PC-9 (cell line): Measurements from ENCODE around the gene F7.

Source experiments
- EZH2 ChIP-seq: fragments of 200-600 bp; sonication (generic); IDR thresholded peaks from 2 replicates; pipeline ENCODE4 v1.8.0; 2017; ENCODE audit warnings: antibody characterized with exemption, low read depth
- TF ChIP-seq, protein P1 (sequence below): fragments of 200-600 bp; sonication (generic); conservative IDR thresholded peaks from 2 replicates; pipeline ENCODE4 v1.6.1; 2017; ENCODE audit warnings: mixed run types, antibody characterized with exemption, mild to moderate bottlenecking, moderate library complexity

DNA sequence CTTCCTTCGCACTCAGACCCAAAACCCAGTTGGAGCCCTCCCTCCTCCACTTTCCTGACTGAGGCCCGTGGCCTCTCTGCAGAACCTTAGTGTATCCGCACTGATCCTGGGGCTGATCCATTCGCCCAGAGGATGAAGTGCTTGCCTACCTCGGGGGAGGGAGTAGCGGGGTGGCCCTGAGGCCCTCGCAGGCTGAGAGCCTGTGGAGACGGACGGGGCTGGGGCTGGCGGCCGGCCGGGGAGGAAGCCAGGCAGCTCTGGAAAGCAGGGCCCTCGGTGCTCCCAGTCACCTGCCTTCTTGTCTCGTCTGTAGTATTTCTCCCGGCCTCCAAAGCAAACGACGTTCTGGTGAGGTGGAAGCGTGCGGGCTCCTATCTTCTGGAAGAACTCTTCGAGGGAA is 54.1 kb downstream of the F7 start:
- TF ChIP-seq, protein P1, sequence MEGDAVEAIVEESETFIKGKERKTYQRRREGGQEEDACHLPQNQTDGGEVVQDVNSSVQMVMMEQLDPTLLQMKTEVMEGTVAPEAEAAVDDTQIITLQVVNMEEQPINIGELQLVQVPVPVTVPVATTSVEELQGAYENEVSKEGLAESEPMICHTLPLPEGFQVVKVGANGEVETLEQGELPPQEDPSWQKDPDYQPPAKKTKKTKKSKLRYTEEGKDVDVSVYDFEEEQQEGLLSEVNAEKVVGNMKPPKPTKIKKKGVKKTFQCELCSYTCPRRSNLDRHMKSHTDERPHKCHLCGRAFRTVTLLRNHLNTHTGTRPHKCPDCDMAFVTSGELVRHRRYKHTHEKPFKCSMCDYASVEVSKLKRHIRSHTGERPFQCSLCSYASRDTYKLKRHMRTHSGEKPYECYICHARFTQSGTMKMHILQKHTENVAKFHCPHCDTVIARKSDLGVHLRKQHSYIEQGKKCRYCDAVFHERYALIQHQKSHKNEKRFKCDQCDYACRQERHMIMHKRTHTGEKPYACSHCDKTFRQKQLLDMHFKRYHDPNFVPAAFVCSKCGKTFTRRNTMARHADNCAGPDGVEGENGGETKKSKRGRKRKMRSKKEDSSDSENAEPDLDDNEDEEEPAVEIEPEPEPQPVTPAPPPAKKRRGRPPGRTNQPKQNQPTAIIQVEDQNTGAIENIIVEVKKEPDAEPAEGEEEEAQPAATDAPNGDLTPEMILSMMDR: no peak
- TF ChIP-seq EZH2: no peak
